HL-60 (cell line): ENCODE data around the gene SETBP1.

Experiments used
- GABPA ChIP-seq: IDR thresholded peaks from 2 replicates; pipeline ENCODE4 v1.6.1; 2012; ENCODE audit warnings: low read depth
- POLR2AphosphoS5 ChIP-seq: IDR thresholded peaks from 2 replicates; pipeline ENCODE4 v1.6.1; 2012; ENCODE audit warnings: low read depth
- TF ChIP-seq, protein P1 (sequence below): IDR thresholded peaks from one replicate; pipeline ENCODE4 v1.5.1; 2011; ENCODE audit warnings: low read length, control low read depth, inconsistent platforms; ENCODE audit not compliant: insufficient read depth

DNA sequence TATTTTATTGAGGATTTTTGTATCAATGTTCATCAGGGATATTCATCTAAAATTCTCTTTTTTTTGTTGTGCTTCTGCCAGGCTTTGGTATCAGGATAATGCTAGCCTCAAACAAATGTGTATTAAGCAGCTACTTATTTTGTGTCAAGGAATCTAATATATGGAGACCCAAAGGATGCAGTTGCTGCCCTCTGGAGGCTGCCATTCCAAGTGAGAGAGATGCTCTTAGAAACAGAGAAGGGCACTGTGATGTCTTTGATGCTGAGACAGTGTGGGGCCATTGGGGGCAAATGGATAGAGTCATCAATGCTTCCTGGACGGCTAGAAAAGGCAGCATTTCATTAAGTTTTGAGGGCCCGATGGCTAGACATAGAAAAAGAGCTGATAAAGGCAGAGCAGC lies 292.6 kb downstream of the SETBP1 start:
- TF ChIP-seq POLR2AphosphoS5 (no peak), GABPA (no peak)
- TF ChIP-seq, protein P1, sequence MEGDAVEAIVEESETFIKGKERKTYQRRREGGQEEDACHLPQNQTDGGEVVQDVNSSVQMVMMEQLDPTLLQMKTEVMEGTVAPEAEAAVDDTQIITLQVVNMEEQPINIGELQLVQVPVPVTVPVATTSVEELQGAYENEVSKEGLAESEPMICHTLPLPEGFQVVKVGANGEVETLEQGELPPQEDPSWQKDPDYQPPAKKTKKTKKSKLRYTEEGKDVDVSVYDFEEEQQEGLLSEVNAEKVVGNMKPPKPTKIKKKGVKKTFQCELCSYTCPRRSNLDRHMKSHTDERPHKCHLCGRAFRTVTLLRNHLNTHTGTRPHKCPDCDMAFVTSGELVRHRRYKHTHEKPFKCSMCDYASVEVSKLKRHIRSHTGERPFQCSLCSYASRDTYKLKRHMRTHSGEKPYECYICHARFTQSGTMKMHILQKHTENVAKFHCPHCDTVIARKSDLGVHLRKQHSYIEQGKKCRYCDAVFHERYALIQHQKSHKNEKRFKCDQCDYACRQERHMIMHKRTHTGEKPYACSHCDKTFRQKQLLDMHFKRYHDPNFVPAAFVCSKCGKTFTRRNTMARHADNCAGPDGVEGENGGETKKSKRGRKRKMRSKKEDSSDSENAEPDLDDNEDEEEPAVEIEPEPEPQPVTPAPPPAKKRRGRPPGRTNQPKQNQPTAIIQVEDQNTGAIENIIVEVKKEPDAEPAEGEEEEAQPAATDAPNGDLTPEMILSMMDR, result no peak
